C4-2B (cell line): ENCODE data around the gene PLPP4.
A peak's percentile ranks its signal among the peaks of the same experiment; 100 is the strongest.

Experiments
- H3K27ac ChIP-seq: fragments of 450-650 bp; 2 replicates; pipeline ENCODE4 v1.5.1; 2017
- CTCF ChIP-seq: fragments of 450-650 bp; conservative IDR thresholded peaks from 2 replicates; pipeline ENCODE4 v1.5.1; 2017; ENCODE audit warnings: mild to moderate bottlenecking
- ZFX ChIP-seq: fragments of 450-650 bp; IDR thresholded peaks from 2 replicates; pipeline ENCODE4 v1.6.1; 2017

The PLPP4 gene

GRCh38 chr10:120433141-120433540, 23.9 kb upstream of the PLPP4 start:
- TF ChIP-seq CTCF (no peak), ZFX (no peak)
- no peak overlapping the region for H3K27ac ChIP-seq

GRCh38 chr10:120436439-120437112, 20.5 kb upstream of the PLPP4 start:
- H3K27ac ChIP-seq = no peak overlapping the region
- TF ChIP-seq CTCF = peak; percentile 13; the same call in 1 of the 2 replicates
- TF ChIP-seq ZFX = no peak

- TF ChIP-seq ZFX (no peak), CTCF (no peak)
These were observed 19.5 kb upstream of the PLPP4 start for GRCh38 chr10:120437541-120437940.

GRCh38 chr10:120451968-120452367, 5.1 kb upstream of the PLPP4 start:
- TF ChIP-seq CTCF (no peak), ZFX (no peak)
- H3K27ac ChIP-seq = no peak overlapping the region

More at GRCh38 chr10:120437541-120437940, 19.5 kb upstream of the PLPP4 start:
- no peak overlapping the region for H3K27ac ChIP-seq

- TF ChIP-seq ZFX (no peak), CTCF (no peak)
- no peak overlapping the region for H3K27ac ChIP-seq
These were observed 3.7 kb upstream of the PLPP4 start for GRCh38 chr10:120453319-120453718.

GRCh38 chr10:120453886-120454285, 3.1 kb upstream of the PLPP4 start:
- H3K27ac ChIP-seq = no peak overlapping the region
- TF ChIP-seq ZFX = no peak
- no peak for TF ChIP-seq CTCF

- TF ChIP-seq CTCF = no peak
- no peak for TF ChIP-seq ZFX
- H3K27ac ChIP-seq = no peak overlapping the region
These were observed 2.0 kb upstream of the PLPP4 start for GRCh38 chr10:120455004-120455403.
